ENCODE results near the gene LRIT1. TPM values are rescaled to one million over a fixed set of nuclear protein-coding genes. Genes with fewer than 3 reads are reported as not detected.

LRIT1 gene
- total RNA-seq, 2 experiments from 2014 or later, result not detected

GRCh38 chr10:84269773-84270172, 28.4 kb upstream of the LRIT1 start:
- Histone ChIP-seq H3K4me3 (ENCODE audit: low read length) (no peak overlapping the region), H3K9me3 (ENCODE audit: control insufficient read depth in 1 of 2, insufficient read depth in 1 of 2, low read length in 2 of 2) (no peaks in the 10 kb centered on the region), H3K4me1 (ENCODE audit: insufficient read depth, low read length) (peaks cover 9% of the 10 kb centered on the region), H3K27me3 (ENCODE audit: control insufficient read depth in 1 of 2, insufficient read depth in 2 of 2, low read length in 2 of 2) (peaks cover 0 to 4% of the 10 kb centered on the region in 2 experiments), H3K36me3 (ENCODE audit: insufficient read depth, low read length) (no peaks in the 10 kb centered on the region), H3K27ac (ENCODE audit: low read depth in 1 of 2, low read length in 2 of 2) (no peak overlapping the region)
- Mint-ChIP-seq H3K4me1 (ENCODE audit: low read depth) (peaks cover 15% of the 10 kb centered on the region), H3K9me3 (no peaks in the 10 kb centered on the region), H3K27ac (no peak overlapping the region), H3K27me3 (peaks cover 4% of the 10 kb centered on the region), H3K4me3 (no peak overlapping the region), H3K36me3 (ENCODE audit: low read depth) (no peaks in the 10 kb centered on the region)
- no peak for TF ChIP-seq CTCF (IDR thresholded peaks at IDR 0.05)
- ATAC-seq (ENCODE audit: poor library complexity) (no peak), DNase-seq (no peak)
- intact Hi-C loops (cut with DNase I, micrococcal nuclease), result loop anchor here (5.0 to 10.0 kb wide), 2 partner anchors 83 to 165 kb away; no protein-coding TSS in a partner anchor
- POLR2A ChIA-PET, result no interaction called here
- CTCF ChIA-PET, result interaction anchor here (0.6 kb wide), 1 partner anchor 71 kb away, joined by 4 read pairs; no protein-coding TSS in a partner anchor

- no peaks in the 10 kb centered on the region for H3K36me3 Mint-ChIP-seq (ENCODE audit: low read depth)
- no peak for TF ChIP-seq CTCF (IDR thresholded peaks at IDR 0.05)
- H3K4me1 ChIP-seq (ENCODE audit: insufficient read depth, low read length), result peaks cover 13% of the 10 kb centered on the region
- no peaks in the 10 kb centered on the region for H3K27me3 ChIP-seq (ENCODE audit: control insufficient read depth in 1 of 2, insufficient read depth in 2 of 2, low read length in 2 of 2)
- no peak overlapping the region for H3K27ac ChIP-seq (ENCODE audit: low read depth in 1 of 2, low read length in 2 of 2)
- no peaks in the 10 kb centered on the region for H3K9me3 ChIP-seq (ENCODE audit: control insufficient read depth in 1 of 2, insufficient read depth in 1 of 2, low read length in 2 of 2)
- peaks cover 15% of the 10 kb centered on the region for H3K4me1 Mint-ChIP-seq (ENCODE audit: low read depth)
- no peaks in the 10 kb centered on the region for H3K36me3 ChIP-seq (ENCODE audit: insufficient read depth, low read length)
- no peaks in the 10 kb centered on the region for H3K9me3 Mint-ChIP-seq
- no peak overlapping the region for H3K4me3 Mint-ChIP-seq
- intact Hi-C loops (cut with DNase I, micrococcal nuclease), result loop anchor here (5.0 to 10.0 kb wide), 2 partner anchors 83 to 166 kb away; no protein-coding TSS in a partner anchor
- ATAC-seq (ENCODE audit: poor library complexity) (no peak), DNase-seq (no peak)
- H3K4me3 ChIP-seq (ENCODE audit: low read length), result no peak overlapping the region
- no peak overlapping the region for H3K27ac Mint-ChIP-seq
- ChIA-PET CTCF (interaction anchor here (0.6 kb wide), 1 partner anchor 72 kb away, joined by 4 read pairs; no protein-coding TSS in a partner anchor), POLR2A (no interaction called here)
- H3K27me3 Mint-ChIP-seq, result peaks cover 9% of the 10 kb centered on the region
Observed at GRCh38 chr10:84269162-84269561, 27.8 kb upstream of the LRIT1 start.

- H3K4me1 ChIP-seq (ENCODE audit: insufficient read depth, low read length), result peaks cover 13% of the 10 kb centered on the region
- DNase-seq (peak; percentile 34 to 78 (median 60)), ATAC-seq (ENCODE audit: poor library complexity) (peak; percentile 78)
- CTCF ChIA-PET, result interaction anchor here (0.6 to 2.2 kb wide), 14 partner anchors 11 to 275 kb away, joined by 3 to 27 read pairs (median 4); partner anchors contain the start of genes CCSER2 and GHITM
- H3K4me3 ChIP-seq (ENCODE audit: low read length), result no peak overlapping the region
- Mint-ChIP-seq H3K27ac (no peak overlapping the region), H3K4me3 (no peak overlapping the region), H3K27me3 (peaks cover 21% of the 10 kb centered on the region), H3K9me3 (no peaks in the 10 kb centered on the region), H3K4me1 (ENCODE audit: low read depth) (peaks cover 15% of the 10 kb centered on the region), H3K36me3 (ENCODE audit: low read depth) (no peaks in the 10 kb centered on the region)
- TF ChIP-seq CTCF (IDR thresholded peaks at IDR 0.05), result peak; percentile 53
- H3K27me3 ChIP-seq (ENCODE audit: control insufficient read depth in 1 of 2, insufficient read depth in 2 of 2, low read length in 2 of 2), result peaks cover 0 to 8% of the 10 kb centered on the region in 2 experiments
- H3K36me3 ChIP-seq (ENCODE audit: insufficient read depth, low read length), result no peaks in the 10 kb centered on the region
- intact Hi-C loops (cut with DNase I, micrococcal nuclease), result loop anchor here (2.0 to 10.0 kb wide), 3 partner anchors 67 to 167 kb away; no protein-coding TSS in a partner anchor
- POLR2A ChIA-PET, result interaction anchor here (1.3 kb wide), 1 partner anchor 66 kb away, joined by 5 read pairs; no protein-coding TSS in a partner anchor
- H3K27ac ChIP-seq (ENCODE audit: low read depth in 1 of 2, low read length in 2 of 2), result no peak overlapping the region
- H3K9me3 ChIP-seq (ENCODE audit: control insufficient read depth in 1 of 2, insufficient read depth in 1 of 2, low read length in 2 of 2), result no peaks in the 10 kb centered on the region
Observed at GRCh38 chr10:84267503-84268126, 26.3 kb upstream of the LRIT1 start.

All from CD4-positive, alpha-beta T cell (primary cell).